Measurements from ENCODE around the gene AUTS2. TPM values are rescaled to one million over a fixed set of nuclear protein-coding genes. Genes with fewer than 3 reads are reported as not detected.

The AUTS2 gene
- total RNA-seq, 1 experiment from 2014 or later = 256 TPM

- no peaks in the 10 kb centered on the region for H3K79me2 ChIP-seq (ENCODE audit: insufficient read depth, low read length)
- no peaks in the 10 kb centered on the region; the same call in 1 of the 2 replicates for H3K27me3 Mint-ChIP-seq (ENCODE audit: low read depth)
- no peak for TF ChIP-seq CTCF (conservative IDR thresholded peaks at IDR 0.05)
- no peaks in the 10 kb centered on the region for H3K79me1 ChIP-seq (ENCODE audit: insufficient read depth, low read depth, low read length, poor library complexity, severe bottlenecking)
- H3K18ac ChIP-seq (ENCODE audit: insufficient read length, low read depth, low read length) = no peak overlapping the region
- no peak overlapping the region for H4K5ac ChIP-seq (ENCODE audit: insufficient read length, low read depth, low read length)
- H3K4me1 Mint-ChIP-seq = peaks cover 0 to 4% of the 10 kb centered on the region in 2 experiments; a peak in 1 of 4 replicates
- H3T11ph ChIP-seq (ENCODE audit: low read length) = no peak overlapping the region
- no peak overlapping the region for H3K4me2 ChIP-seq (ENCODE audit: insufficient read depth, insufficient read length, low read length)
- no peak overlapping the region for H2BK5ac ChIP-seq (ENCODE audit: insufficient read length, low read length)
- H3K9me3 Mint-ChIP-seq = no peaks in the 10 kb centered on the region
- H2BK120ac ChIP-seq (ENCODE audit: low read depth, low read length, poor library complexity, severe bottlenecking) = no peak overlapping the region
- no peak overlapping the region for H3K4ac ChIP-seq (ENCODE audit: low read depth, low read length)
- no peak overlapping the region for H2AK5ac ChIP-seq (ENCODE audit: insufficient read length, low read length)
- no peak overlapping the region for H4K8ac ChIP-seq (replicated peaks; ENCODE audit: insufficient read length, low read depth, low read length)
- no peak overlapping the region for H2AFZ ChIP-seq (ENCODE audit: low read length)
- H3K23me2 ChIP-seq (ENCODE audit: insufficient read length, low read depth, low read length, poor library complexity, severe bottlenecking) = no peaks in the 10 kb centered on the region
- no peak overlapping the region for H3K27ac ChIP-seq (ENCODE audit: insufficient read length, low read depth, low read length)
- H3K56ac ChIP-seq (ENCODE audit: insufficient read length, low read depth, low read length) = no peak overlapping the region
- H3K23ac ChIP-seq (ENCODE audit: insufficient read length, low read depth, low read length) = no peak overlapping the region
- no peak overlapping the region for H3K9ac ChIP-seq (ENCODE audit: extremely low read depth, insufficient read length, low read length)
- H3K27me3 ChIP-seq (ENCODE audit: insufficient read depth, low read length) = no peaks in the 10 kb centered on the region
- no CpG with 5 or more reads among the region's 2 CpGs for WGBS (ENCODE audit: extremely low coverage, insufficient read length, low lambda C conversion rate)
- no peak overlapping the region for H3K27ac Mint-ChIP-seq
- H3K9me3 ChIP-seq (ENCODE audit: control insufficient read depth, low read depth, low read length) = no peaks in the 10 kb centered on the region
- no peak overlapping the region for H2BK12ac ChIP-seq (ENCODE audit: insufficient read length, low read depth, low read length)
- H4K20me1 ChIP-seq (ENCODE audit: control insufficient read depth, insufficient read depth, insufficient read length) = no peaks in the 10 kb centered on the region
- no peaks in the 10 kb centered on the region for H3K4me1 ChIP-seq (ENCODE audit: insufficient read depth, low read length)
- no peak overlapping the region for H4K91ac ChIP-seq (ENCODE audit: insufficient read length, low read depth, low read length)
- H2BK15ac ChIP-seq (ENCODE audit: low read depth, low read length) = no peak overlapping the region
- no peak overlapping the region for H3K14ac ChIP-seq (ENCODE audit: insufficient read depth, low read length)
- no peak for DNase-seq
- H3K4me3 Mint-ChIP-seq = no peak overlapping the region
- H2BK20ac ChIP-seq (ENCODE audit: low read depth, low read length, poor library complexity, severe bottlenecking) = no peak overlapping the region
- H3K36me3 Mint-ChIP-seq (ENCODE audit: insufficient read depth in 1 of 3, low read depth in 3 of 3) = no peaks in the 10 kb centered on the region
Measured at GRCh38 chr7:70349031-70349430, 750.8 kb downstream of the AUTS2 start.

All from H9 (cell line).